Activated T-cell treated with anti-CD3 and anti-CD28 coated beads, Interleukin-2, amount 50 U/mL, for 48 hours (primary cell): Measurements from ENCODE around the gene CEP83.
"Not testable (repeated sequence)": the region's sequence is repeated elsewhere in the genome, so short reads cannot be mapped to it uniquely, and the experiment has no call there.

Experiments
- DNase-seq, 2 experiments: peaks; one replicate each; pipeline ENCODE4 v3.0.0-alpha.2; 2020

Gene CEP83

DNA sequence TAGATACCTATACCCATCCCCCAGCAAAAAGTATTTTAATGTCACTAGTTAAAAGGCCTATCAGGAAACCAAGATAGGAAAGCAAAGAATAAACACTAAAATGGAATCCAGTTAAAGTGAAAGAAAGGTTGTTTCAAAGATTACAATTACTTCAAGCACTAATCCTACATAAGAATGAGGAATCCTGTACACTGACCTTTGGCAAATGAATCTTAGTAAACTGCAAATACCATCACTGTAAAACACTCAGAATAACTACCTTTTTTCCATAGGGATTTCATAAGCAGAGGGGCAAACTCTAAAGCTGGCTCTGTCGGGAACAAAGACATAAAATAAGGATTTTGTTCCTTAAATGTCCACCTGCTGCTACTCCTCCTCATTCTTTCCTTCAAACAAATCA, 25.9 kb downstream of the CEP83 start:
- no peak for DNase-seq

DNA sequence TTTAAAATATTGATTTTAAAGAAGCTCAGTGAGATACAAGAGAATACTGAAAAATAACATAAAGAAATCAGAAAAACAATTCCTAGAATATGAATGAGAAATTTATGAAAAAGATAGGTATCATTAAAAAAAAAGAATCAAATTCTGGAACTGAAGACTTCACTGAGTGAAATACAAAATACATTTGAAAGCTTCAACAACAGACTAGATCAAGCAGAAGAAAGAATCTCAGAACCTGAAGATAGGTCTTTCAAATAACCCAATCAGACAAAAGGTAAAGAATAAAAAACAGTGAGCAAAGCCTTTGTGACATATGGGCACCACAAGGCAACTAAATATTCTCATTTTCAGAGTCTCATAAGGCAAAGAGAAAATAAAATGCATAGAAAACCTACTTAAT, 29.4 kb downstream of the CEP83 start:
- no peak for DNase-seq

DNA sequence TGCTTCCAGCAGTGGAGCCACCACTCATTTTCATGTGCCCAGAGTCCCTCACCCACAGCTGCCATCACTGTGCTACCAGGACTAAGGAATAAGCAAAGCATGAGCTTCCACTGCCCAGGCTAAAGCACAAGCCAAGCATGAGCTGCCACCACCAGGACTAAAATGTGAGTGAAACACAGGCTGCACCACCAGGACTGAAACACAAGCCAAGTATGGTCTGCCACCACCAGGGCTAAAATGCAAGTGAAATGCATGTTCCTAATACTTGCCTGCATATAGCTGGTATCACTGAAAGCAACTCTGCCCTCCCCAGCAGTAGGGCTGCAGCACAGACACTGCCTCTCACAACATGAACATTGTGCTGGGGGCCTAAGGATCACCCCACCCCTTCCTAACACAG, 30.0 kb downstream of the CEP83 start:
- no peak for DNase-seq

DNA sequence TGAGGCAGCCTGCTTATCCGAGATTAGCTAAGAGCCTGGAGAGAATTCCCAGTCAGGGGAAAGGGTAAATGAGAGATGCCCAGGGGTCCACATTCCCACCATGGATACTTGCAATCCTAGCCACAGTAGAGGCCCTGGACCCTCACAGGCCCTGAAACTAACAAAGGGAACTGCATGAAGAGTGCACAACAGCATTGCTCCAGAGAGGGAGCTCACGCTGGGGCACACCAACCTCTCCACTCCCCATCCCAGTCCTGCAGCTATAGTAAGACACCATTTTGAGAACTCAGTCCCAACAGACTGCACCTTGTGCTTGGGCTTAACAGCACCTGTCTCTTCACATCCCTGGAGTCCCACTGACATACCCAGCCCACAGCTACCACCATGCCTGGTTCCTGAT, 30.5 kb downstream of the CEP83 start:
- no peak for DNase-seq

DNA sequence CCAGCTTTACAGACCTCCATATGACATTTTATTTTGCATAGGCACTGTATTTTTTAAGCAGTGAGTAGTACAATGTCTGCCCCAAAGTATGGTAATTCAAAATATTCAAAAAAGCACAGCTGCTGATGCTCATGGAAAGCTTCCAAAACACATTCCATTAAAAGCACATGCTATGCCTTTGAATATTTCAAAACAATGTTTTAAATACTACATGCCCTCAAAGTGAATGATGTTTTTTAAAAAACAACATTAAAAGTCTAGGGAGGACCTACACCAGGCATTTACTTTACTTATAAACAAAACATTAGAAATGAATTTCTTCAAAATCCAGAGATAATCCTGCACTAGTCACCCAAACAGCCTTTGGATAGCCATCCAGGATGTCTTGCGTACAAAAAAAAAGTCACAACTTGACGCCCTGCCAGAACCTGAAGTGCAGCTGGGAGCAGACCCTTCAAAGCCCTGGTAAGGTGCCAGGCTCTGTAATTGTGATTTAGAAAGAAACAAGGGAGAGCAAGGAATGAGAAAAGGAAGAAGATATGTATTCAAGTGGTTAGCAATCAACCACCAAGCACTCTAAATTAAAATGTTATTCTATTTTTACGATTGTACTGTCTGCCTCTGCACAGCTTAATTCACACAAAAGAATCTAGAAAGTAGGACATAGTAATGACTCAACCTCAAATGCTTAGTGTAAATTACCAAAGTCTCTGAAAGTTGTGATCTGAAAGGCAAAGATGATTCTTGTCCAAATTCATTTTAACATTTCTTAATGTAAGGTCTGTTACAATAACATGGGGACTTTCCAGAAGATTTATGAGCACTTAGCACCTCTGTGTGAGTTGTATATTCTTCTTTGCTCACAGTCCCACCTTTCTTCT, 31.9 kb downstream of the CEP83 start:
- no peak for DNase-seq

DNA sequence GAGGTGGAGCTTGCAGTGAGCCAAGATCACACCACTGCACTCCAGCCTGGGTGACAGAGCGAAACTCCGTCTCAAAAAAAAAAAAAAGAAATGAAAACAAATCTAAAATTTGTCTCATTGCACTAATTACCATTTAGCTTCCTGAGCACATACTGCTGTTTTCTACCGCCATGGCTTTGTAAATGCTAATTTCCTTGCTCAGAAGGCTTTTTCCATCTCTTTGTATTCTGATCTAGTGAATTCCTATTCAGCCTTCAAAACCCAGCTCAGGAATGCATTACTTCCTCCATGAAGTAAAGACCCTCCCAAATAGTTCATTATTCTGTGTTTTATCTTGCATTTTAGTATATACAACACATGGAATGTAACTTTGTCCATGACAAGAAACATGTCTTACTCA, 33.6 kb downstream of the CEP83 start:
- DNase-seq, result no peak

DNA sequence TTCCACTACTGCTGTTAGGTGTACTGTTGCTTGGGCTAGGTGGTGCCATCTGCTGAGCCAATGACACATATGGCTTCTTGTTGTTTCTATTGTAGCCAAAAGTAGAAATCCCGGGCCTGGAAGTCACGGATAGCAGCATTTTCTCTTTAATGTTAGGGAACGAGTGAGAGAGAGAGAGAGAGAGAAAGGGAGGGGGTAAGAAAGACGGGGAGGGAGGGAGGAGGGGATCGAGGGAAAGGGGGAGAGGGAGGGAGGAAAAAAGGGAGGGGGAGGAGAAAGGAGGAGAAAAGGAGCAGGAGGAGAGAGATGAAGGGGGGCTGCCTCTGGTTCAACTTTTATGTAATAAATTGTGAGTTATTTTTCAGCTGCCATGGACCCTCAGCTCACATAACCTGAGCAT, 34.8 kb downstream of the CEP83 start:
- not testable (repeated sequence) for DNase-seq

DNA sequence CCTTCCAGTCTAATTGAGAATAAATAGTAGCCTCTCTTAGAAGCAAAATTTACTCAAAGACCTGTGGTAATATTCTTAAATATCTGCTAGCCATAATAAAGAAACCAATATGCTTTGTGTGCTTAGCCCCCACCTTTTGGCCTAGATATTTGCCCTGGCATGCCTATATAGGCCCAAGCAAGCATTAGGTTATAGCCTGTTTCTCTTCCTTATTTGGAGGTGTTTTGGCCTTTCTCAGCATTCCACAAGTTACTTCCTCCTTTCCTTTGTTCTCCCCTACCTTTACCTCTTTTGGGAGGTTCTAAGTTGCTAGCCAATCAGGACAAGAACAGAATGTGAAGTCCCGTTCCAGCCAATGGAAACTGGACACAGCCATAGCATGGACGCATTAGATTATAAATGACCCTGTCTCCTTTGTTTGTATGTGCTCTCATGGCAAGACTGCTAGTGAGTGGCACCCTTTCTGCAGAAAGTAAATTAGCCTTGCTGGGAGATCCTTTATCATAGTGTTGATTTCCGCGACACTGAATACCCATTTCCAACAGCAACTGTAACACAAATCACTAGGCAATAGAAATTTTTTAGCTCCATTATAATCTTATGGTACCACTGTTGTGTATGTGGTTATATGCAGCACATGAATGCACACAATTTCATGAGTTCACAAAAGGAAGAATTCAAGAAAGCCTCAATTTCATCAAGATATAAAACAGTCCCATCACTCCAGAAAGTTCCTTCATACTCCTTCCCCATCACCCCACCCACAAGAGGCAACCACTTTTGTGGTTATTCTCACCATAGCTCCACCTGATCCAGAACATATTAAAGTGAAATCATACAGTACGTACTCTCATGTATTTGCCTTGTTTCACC, 37.6 kb downstream of the CEP83 start:
- no peak for DNase-seq

DNA sequence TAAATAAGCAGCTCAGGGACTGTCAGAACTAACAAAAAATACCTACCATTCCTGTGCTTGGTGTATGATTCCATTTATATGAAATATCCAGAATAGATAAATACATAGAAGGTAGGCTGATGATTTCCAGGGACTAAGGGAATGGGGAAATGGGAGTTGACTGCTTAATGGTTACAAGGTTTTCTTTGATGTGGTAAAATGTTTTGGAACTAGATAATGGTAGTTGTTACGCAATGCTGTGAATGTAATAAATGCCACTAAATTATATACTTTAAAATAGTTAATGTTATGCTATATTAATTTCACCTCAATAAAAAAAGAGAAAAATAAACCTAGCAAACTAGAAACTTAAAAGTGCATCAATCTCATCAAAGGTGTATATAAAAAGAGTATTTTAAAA, 41.1 kb downstream of the CEP83 start:
- no peak for DNase-seq

DNA sequence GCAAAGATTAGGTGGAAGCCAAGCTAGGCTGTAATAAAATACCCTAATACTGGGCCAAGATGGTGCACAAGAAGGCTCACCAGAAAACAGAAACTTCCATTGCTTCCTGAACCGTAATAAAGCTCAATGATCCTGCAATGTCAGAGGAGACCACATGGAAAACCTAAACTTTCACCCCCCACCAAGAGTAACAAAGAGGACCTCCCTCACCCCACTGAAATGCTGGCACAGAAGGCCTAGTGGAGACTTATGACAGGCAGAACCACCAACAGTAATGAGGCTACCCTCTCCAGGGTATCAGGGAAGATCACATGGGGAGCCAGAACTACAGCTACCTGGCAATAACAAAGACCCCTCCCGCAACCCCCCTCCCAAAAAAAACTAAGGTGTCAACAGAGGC, 43.1 kb downstream of the CEP83 start:
- no peak for DNase-seq

DNA sequence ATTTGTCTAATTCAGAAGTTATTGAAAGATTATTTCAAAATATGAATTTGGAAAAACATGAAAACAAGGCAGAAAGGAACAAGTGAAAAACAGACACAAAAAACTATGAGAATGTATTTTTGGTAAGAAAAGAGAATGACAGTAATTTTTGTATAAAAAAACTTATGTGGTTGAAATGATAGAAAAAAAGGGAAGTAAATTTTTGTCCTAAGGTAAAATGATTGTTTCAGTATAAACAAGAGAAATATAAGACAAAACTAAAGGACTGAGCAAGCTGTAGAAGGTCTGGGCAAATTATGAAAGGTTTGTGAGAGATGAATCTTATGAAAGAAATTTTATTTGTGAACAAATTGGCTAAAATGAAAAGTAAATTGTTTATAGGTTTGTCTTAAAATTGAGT, 44.6 kb downstream of the CEP83 start:
- no peak for DNase-seq

DNA sequence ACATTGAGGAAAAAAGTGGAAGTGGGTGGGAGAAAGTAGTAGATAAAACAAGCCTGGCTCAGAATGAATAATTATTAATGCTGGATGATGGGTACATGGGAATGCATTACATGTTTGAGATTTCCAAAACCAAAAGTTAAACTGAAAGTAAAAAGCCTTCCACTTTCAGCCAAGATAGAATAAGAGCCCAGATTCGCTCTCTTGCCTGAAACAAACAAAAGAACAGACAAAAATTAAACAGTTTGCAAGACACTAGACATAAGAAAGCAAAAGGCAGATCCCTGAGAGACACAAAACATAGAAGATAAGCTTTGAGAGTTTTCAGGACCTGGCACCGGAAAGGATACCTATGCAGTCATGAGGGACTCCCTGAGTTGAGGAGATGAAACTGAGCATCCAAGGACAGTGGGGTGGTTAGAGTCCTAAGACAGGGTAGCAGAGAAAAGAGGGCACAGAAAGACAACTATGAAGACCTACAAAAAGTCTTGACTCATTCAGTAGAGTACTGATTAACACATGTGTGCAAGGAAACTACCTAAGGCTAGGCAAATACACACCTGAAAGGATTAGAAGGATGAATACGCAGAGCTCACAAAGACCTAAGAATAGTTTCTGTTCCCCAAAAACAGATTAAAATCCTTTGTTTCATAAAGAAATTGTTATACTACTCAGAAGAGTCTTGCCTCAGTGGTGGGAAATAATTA, 54.1 kb downstream of the CEP83 start:
- no peak for DNase-seq

DNA sequence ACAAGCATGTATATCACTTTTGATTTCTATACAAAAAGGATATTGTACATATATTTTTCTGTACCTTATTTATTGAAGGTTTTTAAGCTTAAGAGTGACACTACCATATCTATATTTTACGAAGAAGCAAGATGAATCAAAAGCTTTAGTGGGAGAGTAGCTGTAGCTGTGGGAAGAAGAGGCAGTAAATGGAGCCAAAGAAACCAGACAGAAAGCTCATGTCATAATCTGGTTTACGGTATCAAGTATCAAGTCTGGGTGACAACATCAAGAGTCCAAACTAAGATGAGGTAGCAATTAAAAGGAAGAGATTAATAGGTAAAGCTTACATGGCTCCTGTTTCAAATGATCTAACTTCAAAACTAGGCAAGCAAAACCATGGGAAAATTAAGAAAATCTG, 54.8 kb downstream of the CEP83 start:
- DNase-seq, result no peak

DNA sequence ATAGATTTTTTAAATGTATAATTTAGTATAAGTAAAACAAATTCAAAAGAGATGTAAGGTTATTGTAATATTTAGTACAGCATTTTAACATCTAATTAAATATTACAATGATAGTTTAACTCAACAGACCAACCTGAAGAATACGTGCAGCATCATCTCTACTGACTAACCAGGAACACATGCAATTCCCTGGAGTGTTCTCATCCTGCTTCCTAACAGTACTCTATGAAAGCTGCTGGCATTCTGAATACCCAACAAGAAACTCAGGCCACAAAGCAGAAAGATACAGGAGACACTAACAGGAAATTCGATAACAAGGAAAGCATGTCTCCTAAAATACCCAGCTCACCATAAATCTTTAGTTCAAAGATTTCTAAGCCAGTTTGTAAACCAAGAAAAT, 58.3 kb downstream of the CEP83 start:
- DNase-seq, result no peak

DNA sequence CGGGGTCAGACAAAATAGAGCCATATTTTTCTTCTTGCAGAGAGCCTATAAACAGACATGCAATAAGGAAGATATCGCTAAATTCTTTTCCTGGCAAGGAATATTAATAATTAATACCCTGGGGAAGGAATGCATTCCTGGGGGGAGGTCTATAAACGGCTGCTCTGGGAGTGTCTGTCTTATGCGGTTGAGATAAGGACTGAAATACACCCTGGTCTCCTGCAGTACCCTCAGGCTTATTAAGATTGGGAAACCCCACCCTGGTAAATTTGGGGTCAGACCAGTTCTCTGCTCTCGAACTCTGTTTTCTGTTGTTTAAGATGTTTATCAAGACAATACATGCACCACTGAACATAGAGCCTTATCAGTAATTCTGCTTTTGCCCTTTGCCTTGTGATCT, 61.0 kb downstream of the CEP83 start:
- not testable (repeated sequence) for DNase-seq

DNA sequence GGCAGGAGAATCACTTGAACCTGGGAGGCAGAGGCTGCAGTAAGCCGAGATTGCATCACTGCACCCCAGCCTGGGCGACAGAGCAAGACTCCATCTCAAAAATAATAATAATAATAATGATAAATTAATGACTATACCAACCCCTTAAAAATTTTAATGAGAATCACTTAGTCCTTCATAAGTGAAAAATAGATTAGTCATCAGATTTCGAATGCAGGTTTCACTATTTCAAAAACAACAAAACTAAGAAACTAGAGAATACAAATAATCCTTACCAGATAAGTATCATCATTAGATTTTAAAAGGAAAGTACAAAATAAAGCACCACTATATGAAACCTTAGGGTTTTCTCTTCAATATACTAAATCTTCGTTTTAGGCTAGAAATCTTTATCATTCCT, 62.3 kb downstream of the CEP83 start:
- no peak for DNase-seq

DNA sequence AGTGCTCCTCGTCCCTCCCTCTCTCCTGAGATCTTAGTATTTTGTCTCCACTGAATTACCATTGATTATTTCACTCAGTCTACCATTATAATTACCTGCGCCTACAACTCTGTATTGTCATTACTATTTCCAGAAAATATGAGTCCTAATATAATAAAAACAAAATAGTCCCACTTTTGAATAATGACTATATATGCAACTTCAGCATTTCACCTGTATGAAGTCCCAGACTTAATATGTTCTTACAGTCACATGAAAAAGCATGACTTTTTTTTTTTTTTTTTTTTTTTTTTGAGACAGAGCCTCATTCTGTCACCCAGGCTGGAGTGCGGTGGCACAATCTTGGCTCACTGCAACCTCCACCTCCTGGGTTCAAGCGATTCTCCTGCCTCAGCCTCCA, 63.7 kb downstream of the CEP83 start:
- DNase-seq, result not testable (repeated sequence)

DNA sequence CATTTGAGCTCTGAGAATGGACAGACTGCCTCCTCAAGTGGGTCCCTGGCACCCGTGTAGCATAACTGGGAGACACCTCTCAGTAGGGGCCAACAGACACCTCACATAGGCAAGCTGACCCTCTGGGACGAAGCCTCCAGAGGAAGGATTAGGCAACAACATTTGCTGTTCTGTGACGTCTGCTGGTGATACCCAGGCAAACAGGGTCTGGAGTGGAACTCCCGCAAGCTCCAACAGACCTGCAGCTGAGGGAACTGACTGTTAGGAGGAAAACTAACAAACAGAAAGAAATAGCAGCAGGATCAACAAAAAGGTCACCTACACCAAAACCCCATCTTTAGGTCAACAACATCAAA, 69.6 kb downstream of the CEP83 start:
- DNase-seq, result no peak

DNA sequence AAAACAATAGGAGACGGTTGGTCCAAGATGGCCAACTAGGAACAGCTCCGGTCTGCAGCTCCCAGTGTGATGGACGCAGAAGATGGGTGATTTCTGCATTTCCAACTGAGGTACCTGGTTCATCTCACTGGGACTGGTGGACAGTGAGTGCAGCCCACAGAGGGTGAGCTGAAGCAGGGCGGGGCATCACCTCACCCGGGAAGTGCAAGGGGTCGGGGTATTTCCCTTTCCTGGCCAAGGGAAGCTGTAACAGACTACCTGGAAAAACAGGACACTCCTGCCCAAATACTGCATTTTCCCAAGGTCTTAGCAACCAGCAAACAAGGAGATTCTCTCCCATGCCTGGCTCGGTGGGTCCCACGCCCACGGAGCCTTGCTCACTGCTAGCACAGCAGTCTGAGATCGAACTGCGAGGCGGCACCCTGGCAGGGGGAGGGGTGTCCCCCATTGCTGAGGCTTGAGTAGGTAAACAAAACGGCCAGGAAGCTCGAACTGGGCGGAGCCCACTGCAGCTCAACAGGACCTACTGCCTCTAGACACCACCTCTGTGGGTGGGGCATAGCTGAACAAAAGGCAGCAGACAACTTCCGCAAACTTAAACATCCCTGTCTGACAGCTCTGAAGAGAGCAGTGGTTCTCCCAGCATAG, 70.1 kb downstream of the CEP83 start:
- DNase-seq, result not testable (repeated sequence)

DNA sequence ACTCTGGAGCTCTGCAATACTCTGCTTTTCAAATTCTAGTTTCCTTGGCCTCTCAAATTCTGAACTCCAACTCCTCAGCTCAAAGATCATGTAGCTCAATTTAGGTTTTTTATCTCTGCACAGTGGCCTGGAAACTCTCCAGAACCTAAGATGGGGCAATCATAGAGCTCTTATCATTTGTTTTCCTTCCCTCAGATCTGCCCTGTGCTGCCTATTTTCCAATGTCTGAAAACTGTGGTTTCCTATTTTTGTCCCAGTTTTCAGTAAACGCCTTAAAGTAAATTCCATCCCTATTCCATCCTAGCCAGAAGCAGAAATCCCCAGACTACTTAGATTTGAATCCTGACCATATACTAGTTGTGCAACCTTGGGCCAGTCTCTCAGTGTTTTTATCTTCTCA, 73.2 kb downstream of the CEP83 start:
- DNase-seq, result no peak

DNA sequence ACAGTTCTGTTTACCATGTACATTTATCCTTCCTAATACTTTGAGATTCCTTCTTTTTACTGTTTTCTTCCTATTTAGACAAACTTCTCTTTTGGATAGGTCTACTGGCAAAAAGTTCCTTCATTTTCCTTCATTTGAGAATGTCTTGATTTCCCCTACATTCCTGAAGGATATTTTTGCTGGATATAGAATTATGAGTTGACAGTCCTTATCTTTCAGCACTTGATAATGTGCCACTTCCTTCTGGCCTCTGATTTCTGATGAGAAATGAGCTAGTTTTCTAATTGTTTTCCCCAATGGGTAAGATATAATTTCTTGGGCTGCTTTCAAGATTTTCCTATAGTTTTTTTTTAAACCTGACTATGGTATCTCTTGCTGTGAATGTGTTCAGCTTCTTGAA, 75.6 kb downstream of the CEP83 start:
- DNase-seq, result no peak

DNA sequence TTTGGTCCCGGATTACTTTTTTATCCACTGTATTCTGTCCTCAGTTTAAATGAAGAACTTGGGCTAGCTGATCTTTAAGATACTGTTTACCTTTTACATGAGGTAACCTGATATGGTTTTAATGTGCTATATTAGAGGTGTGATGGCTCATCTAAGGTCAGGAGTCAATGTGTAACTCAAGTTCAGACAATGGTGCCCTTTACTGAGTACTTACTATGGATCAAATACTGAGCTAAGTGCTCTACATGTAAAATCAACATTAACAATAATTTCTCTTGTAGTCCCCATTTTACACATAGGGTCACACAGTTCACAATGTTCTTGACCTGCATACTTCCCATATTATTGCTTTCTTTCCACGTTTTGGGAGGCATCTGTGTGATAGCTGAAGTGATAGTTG, 79.2 kb downstream of the CEP83 start:
- DNase-seq, result no peak

DNA sequence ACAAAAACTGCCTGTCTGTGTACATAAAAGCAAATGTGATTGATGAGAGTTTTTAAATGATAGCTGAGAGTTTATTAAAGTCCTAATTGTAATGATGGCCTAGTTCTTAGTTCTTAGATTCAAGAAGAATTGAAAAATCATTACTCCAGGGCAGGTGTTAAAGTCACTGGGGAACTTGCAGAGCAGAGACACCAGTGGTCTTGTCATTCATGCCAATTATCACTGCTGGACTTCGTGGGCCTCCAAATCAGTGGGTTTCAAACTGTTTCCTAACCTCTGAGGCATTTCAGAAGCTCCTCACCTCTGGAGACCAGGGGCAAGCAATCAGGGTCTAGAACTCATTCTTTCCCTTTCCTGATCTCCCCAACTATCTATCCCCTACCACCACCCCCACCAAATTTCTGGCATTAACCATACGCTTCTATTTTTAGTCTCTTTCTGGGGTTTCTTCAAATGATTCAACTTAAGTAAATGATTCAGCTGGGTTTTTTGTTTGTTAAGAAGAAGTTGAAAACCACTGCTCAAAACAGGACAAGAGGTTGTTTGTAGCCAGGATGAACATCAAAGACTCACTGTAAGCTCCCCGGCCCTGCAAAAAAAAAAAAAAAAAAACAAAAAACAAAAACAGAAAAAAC, 80.1 kb downstream of the CEP83 start:
- DNase-seq, result peak; percentile 23 to 34
